Measurements from ENCODE around the gene NID1.

NID1 gene

GRCh38 chr1:235954306-235955283 is 110.3 kb downstream of the NID1 start:
- DNase-seq: no peak

GRCh38 chr1:235953801-235954200 is 111.1 kb downstream of the NID1 start:
- DNase-seq: no peak

- DNase-seq: no peak
These were observed 111.8 kb downstream of the NID1 start for GRCh38 chr1:235952950-235953615.

GRCh38 chr1:235951661-235952060 is 113.2 kb downstream of the NID1 start:
- no peak for DNase-seq

- DNase-seq: no peak
These were observed 114.6 kb downstream of the NID1 start for GRCh38 chr1:235950318-235950717.

GRCh38 chr1:235948774-235949427 is 116.0 kb downstream of the NID1 start:
- DNase-seq: no peak

GRCh38 chr1:235947989-235948388 is 116.9 kb downstream of the NID1 start:
- no peak for DNase-seq

- no peak for DNase-seq
These were observed 118.3 kb downstream of the NID1 start for GRCh38 chr1:235946571-235946981.

GRCh38 chr1:235945775-235946570 is 118.9 kb downstream of the NID1 start:
- no peak for DNase-seq

- no peak for DNase-seq
These were observed 121.2 kb downstream of the NID1 start for GRCh38 chr1:235943581-235944114.

- no peak for DNase-seq
These were observed 121.8 kb downstream of the NID1 start for GRCh38 chr1:235942979-235943575.

GRCh38 chr1:235942625-235942934 is 122.3 kb downstream of the NID1 start:
- no peak for DNase-seq

- DNase-seq: no peak
These were observed 122.8 kb downstream of the NID1 start for GRCh38 chr1:235941876-235942624.

- no peak for DNase-seq
These were observed 124.6 kb downstream of the NID1 start for GRCh38 chr1:235940285-235940684.

GRCh38 chr1:235939480-235939775 is 125.5 kb downstream of the NID1 start:
- DNase-seq: no peak

- no peak for DNase-seq
These were observed 126.0 kb downstream of the NID1 start for GRCh38 chr1:235938709-235939479.

GRCh38 chr1:235937123-235937522 is 127.8 kb downstream of the NID1 start:
- no peak for DNase-seq

- no peak for DNase-seq
These were observed 129.4 kb downstream of the NID1 start for GRCh38 chr1:235935235-235936225.

- DNase-seq: no peak
These were observed 131.1 kb downstream of the NID1 start for GRCh38 chr1:235933766-235934116.
